Subcutaneous adipose tissue (tissue), 4 donors: Measurements from ENCODE around the gene BCL2L15. TPM values are rescaled to one million over a fixed set of nuclear protein-coding genes. Genes with fewer than 3 reads are reported as not detected.

Source experiments
- CTCF ChIP-seq: fragments of 450-650 bp; IDR thresholded peaks from one replicate; pipeline ENCODE4 v1.5.1; 2016; ENCODE audit warnings: low read depth, mild to moderate bottlenecking, control low read depth, antibody characterized with exemption, moderate library complexity
- total RNA-seq, 4 donors: library from RNA; depleted of rRNA; stranded (reverse); fragments of >200 nt; gene quantifications; one replicate each; pipeline ENCODE4 v1.1.0, GENCODE V29; 2016

BCL2L15 gene
- total RNA-seq = under 1 TPM; 0.16 to 0.38 (median 0.20) TPM

- no peak for TF ChIP-seq CTCF
Observed at GRCh38 chr1:113887402-113888175, at the start of gene BCL2L15. TSS of gene BCL2L15 (minus strand) at chr1:113887581. CDS start at chr1:113887375, 206 bp downstream.

DNA sequence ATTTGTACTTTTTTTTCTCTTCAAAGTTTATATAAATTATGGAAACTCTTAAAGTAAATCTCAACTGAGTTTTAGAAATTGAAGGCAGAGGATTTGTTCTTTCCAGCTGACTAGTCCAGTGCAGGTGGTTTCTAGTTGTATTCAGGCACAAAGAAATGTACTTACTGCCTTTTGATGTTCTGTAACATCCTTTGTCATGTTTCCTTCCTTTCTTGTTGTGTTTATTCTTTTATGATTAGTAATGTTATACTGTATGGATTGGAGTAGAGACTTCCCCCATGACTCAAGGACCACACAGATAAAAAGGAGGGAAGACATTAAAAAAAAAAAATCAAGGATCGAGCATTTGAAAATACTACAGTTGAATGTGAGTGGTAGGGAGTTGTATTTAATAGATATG is 49.8 kb upstream of the BCL2L15 start:
- no peak for TF ChIP-seq CTCF

- TF ChIP-seq CTCF = no peak
Observed at GRCh38 chr1:113935970-113936369, 48.6 kb upstream of the BCL2L15 start.

DNA sequence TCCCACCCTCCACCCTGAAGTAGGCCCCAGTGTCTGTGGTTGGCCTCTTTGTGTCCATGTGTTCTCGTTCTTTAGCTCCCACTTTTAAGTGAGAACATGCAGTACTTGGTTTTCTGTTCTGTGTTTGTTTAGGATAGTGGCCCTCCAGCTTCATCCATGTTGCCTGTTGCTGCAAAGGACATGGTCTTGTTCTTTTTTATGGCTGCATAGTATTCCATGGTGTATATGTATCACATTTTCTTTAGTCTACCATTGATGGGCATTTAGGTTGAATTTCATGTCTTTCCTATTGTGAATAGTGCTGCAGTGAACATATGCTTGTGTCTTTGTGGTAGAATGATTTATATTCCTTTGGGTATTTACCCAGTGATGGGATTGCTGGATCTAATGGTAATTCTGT is 47.8 kb upstream of the BCL2L15 start:
- no peak for TF ChIP-seq CTCF

- TF ChIP-seq CTCF = no peak
Observed at GRCh38 chr1:113934511-113935055, 47.2 kb upstream of the BCL2L15 start.

GRCh38 chr1:113934006-113934405 is 46.6 kb upstream of the BCL2L15 start:
- TF ChIP-seq CTCF = no peak

GRCh38 chr1:113931451-113931851 is 44.1 kb upstream of the BCL2L15 start:
- TF ChIP-seq CTCF = no peak
